Measurements from ENCODE around the gene LCOR. TPM values are rescaled to one million over a fixed set of nuclear protein-coding genes. Genes with fewer than 3 reads are reported as not detected.

The LCOR gene
- total RNA-seq, 3 donors from 2014 or later, result 19.4 to 53.6 (median 35.7) TPM

DNA sequence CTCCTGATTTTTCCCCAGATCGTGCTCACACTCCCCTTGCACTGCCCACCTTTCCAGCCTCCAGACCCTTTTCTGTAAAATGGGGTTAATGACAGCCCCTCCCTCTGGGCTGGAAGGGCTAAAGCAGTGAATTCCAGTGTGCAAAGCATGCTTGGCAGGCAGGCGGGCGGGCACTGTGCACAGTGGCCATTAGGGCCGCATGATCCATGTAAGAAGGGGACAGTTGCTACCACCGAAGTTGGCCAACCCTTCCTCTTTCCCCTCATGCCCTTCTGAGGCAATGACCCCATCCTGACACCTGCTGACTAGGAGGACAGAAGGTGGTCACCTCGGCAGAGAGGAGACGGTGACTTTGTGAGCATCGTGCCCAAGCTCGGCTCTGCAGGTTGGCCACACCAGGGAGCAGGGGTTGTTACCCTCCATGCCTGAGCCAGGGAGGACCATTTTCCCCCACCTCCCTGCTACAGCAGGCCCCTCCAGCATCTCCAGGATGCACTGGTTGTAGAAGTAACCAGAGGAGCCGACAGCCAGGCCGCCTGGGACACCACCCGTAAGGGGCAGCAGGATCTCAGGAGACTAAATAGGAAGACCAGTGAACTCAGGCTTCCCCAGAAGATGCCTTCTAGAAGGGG is 187.2 kb downstream of the LCOR start:
- H3K36me3 ChIP-seq, result no peaks in the 10 kb centered on the region
- TF ChIP-seq POLR2A (IDR thresholded peaks at IDR 0.05), result no peak
- TF ChIP-seq, protein P1, sequence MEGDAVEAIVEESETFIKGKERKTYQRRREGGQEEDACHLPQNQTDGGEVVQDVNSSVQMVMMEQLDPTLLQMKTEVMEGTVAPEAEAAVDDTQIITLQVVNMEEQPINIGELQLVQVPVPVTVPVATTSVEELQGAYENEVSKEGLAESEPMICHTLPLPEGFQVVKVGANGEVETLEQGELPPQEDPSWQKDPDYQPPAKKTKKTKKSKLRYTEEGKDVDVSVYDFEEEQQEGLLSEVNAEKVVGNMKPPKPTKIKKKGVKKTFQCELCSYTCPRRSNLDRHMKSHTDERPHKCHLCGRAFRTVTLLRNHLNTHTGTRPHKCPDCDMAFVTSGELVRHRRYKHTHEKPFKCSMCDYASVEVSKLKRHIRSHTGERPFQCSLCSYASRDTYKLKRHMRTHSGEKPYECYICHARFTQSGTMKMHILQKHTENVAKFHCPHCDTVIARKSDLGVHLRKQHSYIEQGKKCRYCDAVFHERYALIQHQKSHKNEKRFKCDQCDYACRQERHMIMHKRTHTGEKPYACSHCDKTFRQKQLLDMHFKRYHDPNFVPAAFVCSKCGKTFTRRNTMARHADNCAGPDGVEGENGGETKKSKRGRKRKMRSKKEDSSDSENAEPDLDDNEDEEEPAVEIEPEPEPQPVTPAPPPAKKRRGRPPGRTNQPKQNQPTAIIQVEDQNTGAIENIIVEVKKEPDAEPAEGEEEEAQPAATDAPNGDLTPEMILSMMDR (IDR thresholded peaks at IDR 0.05), result no peak
- no peak for TF ChIP-seq POLR2AphosphoS5 (IDR thresholded peaks at IDR 0.05)
- H3K4me3 ChIP-seq, result no peak overlapping the region
- no peaks in the 10 kb centered on the region for H3K27me3 ChIP-seq
- H3K27ac ChIP-seq, result no peak overlapping the region
- intact Hi-C loops (cut with DNase I; ENCODE audit: low total_unique reads), result no loop called here
- H3K9me3 ChIP-seq, result no peaks in the 10 kb centered on the region
- DNase-seq (ENCODE audit: low spot score in 2 of 2), result no peak
- H3K4me1 ChIP-seq, result no peaks in the 10 kb centered on the region

DNA sequence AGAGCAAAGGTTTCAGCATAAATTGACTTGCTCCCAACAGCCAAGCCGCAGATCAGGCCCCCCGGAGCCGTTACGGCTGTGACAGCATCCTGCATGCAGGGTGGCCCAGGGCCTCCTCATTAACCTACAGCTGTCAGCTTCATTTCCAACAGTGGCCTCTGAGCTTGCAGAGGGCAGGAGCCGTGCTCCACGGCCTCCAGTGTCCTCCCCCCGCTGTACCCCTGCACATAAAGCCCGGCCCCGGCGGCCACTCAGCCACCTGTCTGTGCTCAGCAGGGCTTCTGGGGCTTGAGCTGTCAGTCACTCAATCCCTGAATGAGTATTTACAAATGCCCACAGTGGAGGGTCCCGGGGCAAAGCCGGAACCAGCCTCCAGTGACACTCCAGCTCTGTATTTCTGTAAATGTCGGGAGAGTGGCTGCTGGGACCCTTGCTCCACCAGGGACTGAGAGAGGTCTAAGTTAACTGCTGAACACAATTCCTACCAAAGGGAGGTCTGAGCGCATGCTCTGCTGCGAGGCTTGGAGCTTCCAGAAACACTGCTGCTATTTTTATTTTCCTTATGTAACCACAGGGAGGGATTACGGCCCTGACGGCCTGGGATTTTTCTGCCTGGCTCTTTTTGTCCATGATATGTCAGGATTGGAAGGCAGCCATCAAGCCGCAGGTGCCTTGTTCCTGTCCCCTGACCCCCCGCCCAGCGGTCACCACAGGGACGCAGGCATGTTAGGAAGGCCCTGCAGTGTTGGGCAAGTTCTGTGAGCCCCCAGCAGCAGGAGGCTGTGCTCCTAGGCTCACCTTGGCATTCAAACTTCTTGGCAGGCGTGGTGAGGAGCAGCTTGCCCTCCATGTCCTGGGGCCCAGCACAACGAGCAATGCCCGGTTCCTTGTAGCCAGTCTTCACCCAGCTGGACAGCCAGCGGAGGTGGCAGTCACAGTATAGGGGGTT is 188.6 kb downstream of the LCOR start:
- H3K4me1 ChIP-seq, result no peaks in the 10 kb centered on the region
- no peak for DNase-seq (ENCODE audit: low spot score in 2 of 2)
- intact Hi-C loops (cut with DNase I; ENCODE audit: low total_unique reads), result no loop called here
- no peaks in the 10 kb centered on the region for H3K36me3 ChIP-seq
- H3K9me3 ChIP-seq, result no peaks in the 10 kb centered on the region
- no peaks in the 10 kb centered on the region for H3K27me3 ChIP-seq
- no peak overlapping the region for H3K4me3 ChIP-seq
- H3K27ac ChIP-seq, result no peak overlapping the region
- TF ChIP-seq POLR2AphosphoS5 (IDR thresholded peaks at IDR 0.05), result no peak
- TF ChIP-seq, protein P1 (IDR thresholded peaks at IDR 0.05), result no peak
- TF ChIP-seq POLR2A (IDR thresholded peaks at IDR 0.05), result no peak

DNA sequence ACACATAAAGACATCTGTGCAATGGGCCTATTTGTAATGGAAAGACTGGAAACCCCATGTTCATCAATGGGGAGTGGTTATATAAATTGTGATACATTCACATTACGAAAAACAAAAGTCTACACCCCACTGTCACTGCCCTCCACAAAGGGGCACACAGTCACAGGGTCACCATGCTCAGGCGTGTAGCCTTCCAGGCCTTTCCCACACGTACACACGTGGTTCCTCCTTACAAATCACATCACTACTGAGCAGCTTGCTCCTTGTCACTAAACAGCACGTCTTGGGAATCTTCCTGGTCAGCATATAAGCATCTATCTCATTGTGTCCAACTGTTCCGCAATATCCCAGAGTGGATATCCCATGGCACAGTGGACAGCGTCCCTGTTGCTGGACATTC is 190.5 kb downstream of the LCOR start:
- DNase-seq (ENCODE audit: low spot score in 2 of 2), result no peak
- intact Hi-C loops (cut with DNase I; ENCODE audit: low total_unique reads), result no loop called here
- TF ChIP-seq POLR2AphosphoS5 (IDR thresholded peaks at IDR 0.05) (no peak), POLR2A (IDR thresholded peaks at IDR 0.05) (no peak)
- TF ChIP-seq, protein P1 (IDR thresholded peaks at IDR 0.05), result no peak
- H3K27me3 ChIP-seq, result no peaks in the 10 kb centered on the region
- no peak overlapping the region for H3K4me3 ChIP-seq
- H3K36me3 ChIP-seq, result no peaks in the 10 kb centered on the region
- H3K4me1 ChIP-seq, result no peaks in the 10 kb centered on the region
- H3K9me3 ChIP-seq, result no peaks in the 10 kb centered on the region
- no peak overlapping the region for H3K27ac ChIP-seq

DNA sequence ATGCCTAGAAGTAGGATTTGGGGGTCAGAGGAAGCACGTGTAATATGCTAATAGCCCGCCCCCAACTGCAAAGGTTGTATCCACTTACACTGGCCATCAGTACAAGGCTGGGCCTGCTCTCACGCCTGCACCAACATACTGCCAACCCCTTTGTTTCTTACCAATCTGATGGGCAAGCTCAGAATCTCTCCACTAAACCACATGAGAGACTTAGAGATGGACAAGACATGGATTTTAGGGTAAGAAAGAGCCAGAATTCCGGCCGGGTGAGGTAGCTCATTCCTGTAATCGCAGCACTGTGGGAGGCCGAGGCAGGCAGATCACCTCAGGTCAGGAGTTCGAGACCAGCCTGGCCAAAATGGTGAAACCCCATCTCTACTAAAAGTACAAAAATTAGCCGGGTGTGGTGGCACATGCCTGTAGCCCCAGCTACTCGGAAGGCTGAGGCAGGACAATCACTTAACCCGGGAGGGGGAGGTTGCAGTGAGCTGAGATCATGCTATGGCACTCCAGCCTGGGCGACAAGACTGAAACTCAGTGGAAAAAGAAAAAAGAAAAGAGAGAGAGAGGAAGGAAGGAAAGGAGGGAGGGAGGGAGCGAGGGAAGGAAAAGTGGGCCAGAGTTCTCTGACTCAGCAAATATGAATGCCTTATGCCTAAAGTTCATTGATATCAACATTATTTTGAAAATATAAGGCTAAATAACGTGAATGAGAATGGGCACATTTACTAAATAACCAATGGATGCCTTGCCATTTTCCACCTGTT is 191.5 kb downstream of the LCOR start:
- Histone ChIP-seq H3K4me1 (no peaks in the 10 kb centered on the region), H3K9me3 (no peaks in the 10 kb centered on the region), H3K4me3 (no peak overlapping the region), H3K36me3 (no peaks in the 10 kb centered on the region), H3K27ac (no peak overlapping the region), H3K27me3 (no peaks in the 10 kb centered on the region)
- intact Hi-C loops (cut with DNase I; ENCODE audit: low total_unique reads), result no loop called here
- no peak for TF ChIP-seq POLR2A (IDR thresholded peaks at IDR 0.05)
- TF ChIP-seq, protein P1 (IDR thresholded peaks at IDR 0.05), result no peak
- no peak for TF ChIP-seq POLR2AphosphoS5 (IDR thresholded peaks at IDR 0.05)
- DNase-seq (ENCODE audit: low spot score in 2 of 2), result no peak
